GM21717 (cell line): ENCODE data around the gene CLPX.
"Not testable (repeated sequence)": the region's sequence is repeated elsewhere in the genome, so short reads cannot be mapped to it uniquely, and the experiment has no call there.

Experiments
- ATAC-seq: cut with Tn5 transposase; IDR thresholded peaks from one replicate; pipeline ENCODE4 v1.9.1; 2021; ENCODE audit warnings: mild to moderate bottlenecking, moderate library complexity; ENCODE audit not compliant: unreplicated experiment

The CLPX gene

DNA sequence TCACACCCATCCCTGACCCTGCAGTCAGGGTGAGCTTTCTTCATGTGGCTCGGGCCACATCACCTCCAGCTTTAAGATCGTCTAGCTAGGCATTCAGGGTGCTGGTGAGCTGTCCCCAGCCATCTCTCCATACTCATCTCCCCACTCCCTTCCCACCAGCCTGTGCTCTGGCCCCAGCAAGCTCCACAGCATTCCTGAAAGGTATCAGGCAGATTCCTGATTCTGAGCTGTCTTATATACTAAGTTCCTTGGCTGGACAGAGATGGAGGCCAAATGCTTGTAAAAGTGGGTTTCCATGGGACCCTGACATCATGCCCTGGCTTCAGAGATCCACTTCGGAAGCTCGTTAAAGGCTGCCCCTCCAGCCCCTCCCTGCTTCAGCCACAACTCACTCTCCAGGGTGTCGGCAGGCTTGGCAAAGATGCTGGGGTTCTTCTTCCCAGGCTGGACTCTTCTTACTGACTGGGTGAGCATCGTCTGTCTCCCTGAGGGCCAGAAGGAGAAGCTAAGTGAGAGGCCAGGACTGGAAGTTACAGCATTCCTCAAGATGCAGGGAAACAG lies 22.2 kb upstream of the CLPX start:
- ATAC-seq, result no peak

DNA sequence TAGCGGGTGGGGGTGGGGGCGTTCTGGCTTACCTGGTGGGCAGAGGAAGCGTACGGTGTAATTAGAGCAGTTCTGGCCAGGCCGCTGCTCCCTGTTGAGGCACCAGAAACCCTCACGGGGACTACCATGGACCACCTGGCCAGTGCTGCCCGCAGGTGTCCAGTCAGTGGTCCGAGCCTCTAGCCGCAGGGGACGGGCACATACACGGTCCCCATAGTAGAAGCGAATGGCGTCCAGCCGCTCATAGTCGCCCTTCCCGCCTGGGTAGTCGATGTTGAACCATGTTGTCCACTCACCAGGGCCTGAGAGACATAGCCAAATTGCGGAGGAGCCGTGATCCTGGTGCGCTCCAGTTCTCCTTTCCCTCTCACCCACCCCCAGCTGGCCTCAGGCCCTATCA lies 21.6 kb upstream of the CLPX start:
- ATAC-seq, result no peak

DNA sequence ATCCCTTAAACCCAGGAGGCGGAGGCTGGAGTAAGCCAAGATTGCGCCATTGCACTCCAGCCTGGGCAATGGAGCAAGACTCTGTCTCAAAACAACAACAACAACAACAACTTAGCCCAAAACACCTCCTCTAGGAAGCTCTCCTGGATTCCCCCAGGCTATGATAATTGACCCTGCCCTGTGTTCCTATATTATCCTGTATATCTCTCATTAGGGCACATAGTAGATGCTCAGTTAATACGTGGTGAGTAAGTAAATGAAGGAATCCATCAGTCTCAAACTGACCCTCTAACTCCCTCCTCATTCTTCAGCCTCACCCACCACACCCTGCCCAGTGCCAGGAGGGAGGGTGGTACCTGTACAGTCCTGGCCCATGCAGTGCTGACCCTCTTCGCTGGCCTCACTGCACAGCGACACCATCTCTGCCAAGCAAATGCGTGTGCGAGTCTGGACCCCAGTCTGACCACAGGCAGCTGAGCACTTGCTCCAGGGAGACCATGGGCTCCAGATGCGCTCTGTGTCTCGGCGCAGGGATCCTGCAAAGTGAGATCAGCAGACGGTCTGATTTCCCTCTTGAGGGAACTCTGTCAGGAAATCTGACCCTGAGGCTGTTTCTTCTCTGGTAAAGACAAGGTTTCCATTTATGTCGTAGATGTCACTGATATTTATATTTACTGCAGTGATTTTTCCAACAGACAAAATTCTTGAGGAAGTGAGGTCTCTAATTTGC lies 20.0 kb upstream of the CLPX start:
- no peak for ATAC-seq

DNA sequence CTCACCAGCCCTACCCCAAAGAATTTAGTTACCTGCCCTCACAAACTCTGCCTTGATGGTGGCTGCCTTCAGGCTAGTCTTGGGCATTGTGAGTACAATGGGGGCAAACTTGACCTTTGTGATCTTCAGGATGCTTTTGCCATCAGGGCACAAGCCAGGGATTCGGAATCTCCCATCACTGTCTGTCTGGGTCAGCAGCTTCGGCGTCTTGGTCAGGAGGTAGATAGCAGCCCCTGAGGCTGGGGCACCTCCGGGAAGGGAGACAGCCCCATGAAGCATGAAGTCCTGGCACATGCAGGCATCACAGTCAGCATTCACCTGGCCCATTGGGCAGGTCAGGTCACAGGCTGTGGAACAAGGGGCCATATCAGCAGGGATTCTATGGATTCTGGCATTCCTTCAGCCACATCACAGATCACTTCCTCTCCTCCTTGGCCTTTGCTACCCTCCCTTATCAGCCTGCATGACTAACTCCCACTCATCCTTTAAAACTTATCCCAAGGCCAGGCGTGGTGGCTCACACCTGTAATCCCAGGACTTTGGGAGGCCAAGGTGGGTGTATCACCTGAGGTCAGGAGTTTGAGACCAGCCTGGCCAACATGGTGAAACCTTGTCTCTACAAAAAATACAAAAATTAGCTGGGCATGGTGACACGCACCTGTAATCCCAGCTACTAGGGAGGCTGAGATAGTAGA lies 19.2 kb upstream of the CLPX start:
- no peak for ATAC-seq

DNA sequence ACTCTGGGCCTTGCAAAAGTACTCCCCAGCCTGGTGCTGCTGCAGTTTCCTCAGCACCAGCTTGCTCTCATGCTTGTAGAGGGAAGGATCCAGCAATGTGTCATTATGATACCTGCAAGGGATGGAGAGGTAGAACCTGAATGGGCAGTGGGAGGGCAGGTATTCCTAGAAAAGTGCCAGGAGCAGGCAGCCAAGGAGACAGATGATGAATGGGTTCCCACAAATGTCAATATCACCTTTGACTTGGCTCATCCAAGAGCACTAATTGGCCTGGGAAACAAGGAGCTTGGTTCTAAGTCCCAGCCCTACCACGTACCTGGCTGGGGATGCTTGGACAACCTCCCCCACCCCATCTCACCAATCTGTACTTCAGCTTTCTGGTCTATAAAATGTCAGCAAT lies 16.8 kb upstream of the CLPX start:
- ATAC-seq, result no peak

DNA sequence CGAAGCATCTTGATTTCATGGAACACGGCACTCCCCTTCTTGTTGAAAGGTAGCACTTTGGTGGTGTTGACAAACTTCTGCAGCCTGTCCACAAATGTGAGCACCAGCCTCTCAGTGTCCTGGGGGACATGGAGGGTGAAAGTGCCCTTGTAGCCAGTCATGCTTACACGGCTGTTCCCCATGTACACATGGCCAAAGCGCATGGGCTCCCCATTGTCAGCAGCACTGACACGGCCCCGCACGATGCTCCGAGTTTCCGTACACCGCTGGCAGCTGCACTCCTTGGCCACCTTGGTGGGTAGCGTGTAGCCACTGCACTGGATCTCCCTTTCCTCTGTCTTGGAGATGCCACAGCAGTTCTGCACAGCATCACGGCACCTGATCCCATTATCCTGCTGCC lies 13.4 kb upstream of the CLPX start:
- no peak for ATAC-seq

DNA sequence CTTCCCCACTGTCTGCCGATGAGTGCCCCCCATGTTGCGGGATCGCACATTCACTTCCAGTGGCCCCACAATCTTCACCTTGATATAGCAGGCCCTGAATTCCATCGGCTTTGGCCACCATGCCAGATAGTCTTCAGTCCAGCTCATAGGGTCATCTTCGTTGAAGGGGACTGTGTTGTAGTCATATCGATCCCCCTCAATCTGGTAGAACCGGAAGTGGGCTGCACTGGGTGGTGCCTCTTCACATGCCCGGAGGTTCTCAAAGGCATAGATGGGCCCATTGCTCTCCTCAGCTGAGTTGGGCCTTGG lies 12.1 kb upstream of the CLPX start:
- ATAC-seq, result no peak

DNA sequence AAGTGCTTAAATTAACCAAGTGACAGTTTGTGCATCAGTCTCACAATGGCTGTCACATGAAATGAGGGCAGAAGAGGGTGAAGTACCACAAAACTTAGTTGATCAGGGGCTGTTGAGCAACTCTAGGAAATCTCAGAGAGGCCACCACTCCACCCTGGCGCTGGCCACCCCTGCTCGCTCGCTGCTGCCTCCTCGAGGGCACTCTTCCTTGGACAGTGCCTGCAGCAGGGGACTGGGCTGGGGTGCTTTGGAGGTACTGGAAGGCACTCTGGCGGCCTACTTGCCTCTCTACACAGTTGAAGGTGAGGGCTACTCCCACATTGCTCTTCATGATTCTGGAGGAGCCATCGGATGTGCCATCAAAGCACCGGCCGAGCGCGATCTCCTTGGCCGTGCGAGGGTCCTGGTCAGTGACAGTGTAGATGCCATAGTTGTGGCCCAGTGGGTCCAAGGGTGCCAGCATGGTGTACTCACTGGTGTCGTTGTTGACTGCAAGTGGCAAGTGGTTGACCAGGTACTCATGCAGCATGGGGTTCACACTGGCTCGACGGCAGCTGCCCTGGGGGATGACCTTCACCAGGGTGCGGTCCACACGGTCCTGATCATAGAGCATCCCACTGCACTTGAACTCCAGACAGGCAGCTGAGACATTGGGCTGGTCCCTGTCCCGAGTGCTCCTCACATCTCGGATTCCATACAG lies 11.6 kb upstream of the CLPX start:
- ATAC-seq, result no peak

DNA sequence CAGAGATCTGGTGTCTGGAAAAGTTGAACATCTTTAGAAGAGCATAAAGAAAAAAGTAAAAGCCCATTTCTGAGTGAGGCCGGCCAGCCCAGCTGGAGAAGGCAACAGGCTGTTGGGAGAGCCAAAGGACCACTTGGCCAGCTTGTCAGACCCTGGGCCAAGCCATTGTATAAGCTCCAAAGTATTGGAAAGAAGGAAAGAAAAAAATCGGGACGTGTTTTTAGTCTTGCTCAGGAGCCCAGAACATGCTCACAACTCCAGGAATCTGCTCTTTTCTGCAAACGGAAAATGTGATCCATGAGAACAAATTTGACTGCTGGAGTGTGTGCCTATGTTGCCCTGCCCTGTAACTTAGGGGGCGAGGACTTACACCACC lies 10.4 kb upstream of the CLPX start:
- no peak for ATAC-seq

DNA sequence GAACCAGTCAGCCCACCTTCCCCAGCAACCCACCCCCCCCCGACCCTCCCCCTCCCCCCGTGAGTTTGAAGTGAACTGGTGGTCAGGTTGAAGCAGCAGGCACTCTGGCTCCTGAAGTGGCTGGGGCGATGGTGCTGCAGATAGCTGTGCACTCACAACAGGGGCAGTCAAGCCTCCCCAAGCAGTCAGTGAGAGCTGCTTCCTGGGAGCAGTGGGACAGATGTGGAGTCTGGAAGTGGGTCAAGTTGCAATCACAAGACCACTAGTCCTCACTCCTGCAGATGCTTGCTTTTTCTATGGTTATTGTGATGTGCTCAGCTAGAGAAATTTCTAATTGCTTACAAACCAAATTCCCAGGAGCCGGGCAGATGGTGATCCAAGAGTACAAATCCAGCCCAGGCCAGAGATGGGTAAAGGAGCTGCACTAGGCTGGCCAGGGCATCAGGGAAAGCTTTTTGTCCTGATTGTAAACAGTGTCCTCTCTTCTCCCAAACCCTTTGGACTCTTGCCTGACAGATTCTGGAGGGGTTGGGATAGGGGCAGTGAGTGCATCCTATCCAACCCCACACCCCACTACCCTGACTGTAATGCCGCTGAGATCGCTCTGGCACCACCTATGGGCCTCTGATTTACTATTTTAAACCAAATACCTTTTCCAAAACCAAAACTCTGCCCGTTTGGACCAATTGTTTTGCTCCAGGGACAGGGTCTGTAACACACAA lies 9.8 kb upstream of the CLPX start:
- no peak for ATAC-seq

DNA sequence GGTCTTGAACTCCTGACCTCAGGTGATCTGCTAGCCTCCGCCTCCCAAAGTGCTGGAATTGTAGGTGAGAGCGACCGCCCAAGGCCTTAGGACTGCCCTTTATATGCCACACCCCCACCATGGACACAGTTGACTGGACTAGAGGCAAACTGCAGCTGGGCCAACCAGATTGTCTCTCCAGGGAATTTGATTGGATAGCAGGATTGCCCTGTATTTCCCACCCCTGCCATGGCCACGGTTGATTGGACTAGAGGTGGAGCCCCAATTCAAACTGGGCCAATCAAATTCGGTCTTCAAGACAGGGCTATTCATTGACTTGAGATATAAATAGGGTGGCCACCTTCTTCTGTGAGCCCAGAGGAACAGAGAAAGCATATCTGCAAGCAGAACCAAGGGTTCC lies 6.9 kb upstream of the CLPX start:
- ATAC-seq, result no peak

DNA sequence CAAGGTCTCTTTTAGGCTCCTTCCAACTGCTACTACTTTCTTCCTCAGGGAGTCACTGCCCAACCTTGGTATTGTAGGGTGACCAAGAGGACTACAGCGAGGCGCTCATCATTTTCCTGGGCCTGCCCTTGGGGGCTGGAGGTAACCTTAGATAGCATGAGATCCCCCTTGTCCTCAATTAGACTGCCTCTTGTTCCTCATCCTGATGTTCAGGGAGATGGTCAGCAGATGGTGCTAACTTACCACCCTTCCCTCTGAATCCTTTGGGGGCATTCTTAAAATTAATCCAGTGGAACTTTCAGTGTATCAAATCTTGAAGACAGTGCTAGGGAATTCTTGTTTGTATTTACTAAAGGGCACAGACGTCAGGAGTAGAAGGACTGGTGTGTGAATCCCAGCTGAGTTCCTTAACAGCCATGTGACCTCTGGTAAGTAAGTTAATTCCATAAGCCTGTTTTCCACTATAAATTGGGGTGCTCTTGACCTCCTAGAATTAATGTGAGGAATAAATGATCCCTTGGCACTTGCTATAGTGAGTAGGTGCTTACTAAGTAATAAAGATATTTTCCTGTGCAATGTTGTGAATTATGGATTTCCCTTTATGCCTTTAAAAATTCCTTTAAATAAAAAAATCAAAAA lies 4.1 kb upstream of the CLPX start:
- no peak for ATAC-seq

DNA sequence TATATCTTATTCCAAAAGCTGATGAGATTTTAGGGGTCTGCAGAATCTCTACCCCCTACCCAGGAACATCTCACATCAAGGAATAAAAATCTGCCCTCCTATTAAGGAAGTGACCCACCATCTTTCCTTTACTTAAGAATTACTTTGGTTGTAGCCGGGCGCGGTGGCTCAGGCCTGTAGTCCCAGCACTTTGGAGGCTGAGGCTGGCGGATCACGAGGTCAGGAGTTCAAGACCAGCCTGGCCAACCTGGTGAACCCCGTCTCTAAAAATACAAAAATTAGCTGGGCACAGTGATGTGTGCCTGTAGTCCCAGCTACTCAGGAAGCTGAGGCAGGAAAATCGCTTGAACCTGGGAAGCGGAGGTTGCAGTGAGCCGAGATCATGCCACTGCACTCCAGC lies 3.3 kb upstream of the CLPX start:
- not testable (repeated sequence) for ATAC-seq

DNA sequence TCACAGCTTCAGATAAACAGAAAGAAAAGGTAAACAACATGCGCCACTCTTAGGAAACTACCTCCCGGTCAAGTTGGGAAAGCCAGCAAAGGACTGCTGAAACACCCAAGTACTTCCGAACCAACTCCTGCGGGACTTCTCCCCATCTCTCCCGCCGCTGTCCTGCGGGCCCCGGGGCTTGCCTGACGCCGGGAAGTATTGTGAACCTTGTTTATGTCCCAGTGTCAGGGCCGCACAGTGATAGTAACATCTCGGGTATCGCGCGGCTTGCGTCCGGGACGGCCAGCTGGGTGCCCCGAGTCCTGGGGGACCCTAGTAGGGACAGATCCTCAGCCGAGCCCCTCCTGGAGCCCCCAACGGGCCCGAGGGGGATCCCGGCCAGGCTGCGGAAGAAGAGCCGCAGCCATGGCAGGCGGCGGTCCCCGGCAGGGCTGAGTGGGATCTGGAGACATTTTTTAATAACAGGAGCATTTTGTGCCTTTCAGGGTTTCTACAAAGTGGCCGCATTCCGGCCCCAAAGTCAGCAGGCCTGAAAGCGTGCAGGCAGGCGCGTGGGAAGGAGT lies 756 bp downstream of the CLPX start:
- ATAC-seq, result peak; percentile 33

DNA sequence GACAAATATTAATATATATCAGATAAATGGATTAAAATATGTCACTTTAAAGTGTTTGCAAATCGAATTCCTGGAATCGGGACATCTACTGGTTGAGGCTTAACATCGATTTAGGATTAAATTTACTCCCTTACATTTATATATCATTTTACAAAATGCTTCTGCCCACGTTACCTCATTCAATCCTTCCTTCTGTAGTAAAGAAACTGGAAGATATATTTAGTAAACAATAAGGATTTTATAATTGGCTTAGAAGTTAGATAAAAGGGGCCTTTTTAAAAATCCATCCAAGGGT lies 1.3 kb downstream of the CLPX start:
- ATAC-seq, result no peak

DNA sequence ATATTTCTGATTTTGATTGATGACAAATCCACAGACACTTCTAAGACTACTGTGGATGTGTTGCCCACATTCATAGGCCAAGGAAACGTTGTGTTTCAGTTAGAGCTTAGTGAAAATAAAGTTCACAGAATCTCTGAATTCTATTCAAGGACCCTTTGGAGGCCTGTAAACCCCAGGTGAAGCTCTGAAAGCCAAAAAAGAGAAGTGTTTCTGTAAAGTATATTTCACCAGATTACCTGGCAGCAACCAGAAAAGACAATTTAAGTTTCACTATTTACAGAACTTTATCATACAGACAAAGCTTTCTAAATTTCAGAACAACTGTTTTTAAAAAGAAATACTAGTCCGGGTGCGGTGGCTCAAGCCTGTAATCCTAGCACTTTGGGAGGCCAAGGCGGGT lies 2.6 kb downstream of the CLPX start:
- ATAC-seq, result no peak

DNA sequence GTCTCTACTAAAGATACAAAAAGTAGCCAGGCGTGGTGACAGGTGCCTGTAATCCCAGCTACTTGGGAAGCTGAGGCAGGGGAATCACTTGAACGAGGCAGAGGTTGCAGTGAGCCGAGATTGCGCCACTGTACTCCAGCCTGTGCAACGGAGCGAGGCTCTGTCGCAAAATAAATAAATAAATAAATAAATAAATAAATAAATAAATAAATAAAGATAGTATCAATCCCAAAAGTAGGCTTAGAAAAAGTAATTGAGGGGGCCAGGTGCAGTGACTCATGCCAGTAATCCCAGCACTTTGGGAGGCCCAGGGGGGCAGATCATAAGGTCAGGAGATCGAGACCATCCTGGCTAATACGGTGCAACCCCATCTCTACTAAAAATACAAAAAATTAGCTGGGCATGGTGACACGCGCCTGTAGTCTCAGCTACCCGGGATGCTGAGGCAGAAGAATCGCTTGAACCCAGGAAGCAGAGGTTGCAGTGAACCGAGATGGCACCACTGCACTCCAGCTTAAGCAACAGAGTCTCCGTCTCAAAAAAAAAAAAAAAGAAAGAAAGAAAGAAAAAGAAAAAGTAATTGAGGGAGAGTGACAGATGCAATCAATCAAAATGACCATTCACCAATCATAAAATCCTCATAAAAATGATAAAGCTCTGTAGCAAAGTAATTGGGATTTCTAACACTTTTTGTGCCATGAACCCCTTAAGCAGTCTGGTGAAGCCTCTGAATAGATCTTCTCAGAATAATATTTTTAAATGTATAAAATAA lies 3.4 kb downstream of the CLPX start:
- not testable (repeated sequence) for ATAC-seq

DNA sequence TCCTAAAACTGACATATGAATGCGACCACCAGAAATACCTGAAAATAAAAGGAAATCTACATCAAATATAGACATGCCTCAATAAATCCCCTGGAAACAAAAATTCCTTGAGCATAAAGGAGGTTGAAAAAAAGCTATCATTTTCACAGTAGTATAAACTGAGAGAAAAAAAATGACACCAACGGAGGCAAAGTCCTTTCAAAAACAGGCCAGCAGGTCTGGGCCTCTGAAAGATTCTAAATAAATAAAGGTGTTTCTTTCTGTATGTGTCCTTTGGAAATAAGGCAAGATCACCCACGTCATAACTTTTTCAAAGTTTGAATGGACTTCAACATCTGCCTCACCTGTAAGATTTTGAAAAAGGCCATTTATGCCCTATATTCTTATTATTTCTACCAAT lies 5.0 kb downstream of the CLPX start:
- no peak for ATAC-seq

DNA sequence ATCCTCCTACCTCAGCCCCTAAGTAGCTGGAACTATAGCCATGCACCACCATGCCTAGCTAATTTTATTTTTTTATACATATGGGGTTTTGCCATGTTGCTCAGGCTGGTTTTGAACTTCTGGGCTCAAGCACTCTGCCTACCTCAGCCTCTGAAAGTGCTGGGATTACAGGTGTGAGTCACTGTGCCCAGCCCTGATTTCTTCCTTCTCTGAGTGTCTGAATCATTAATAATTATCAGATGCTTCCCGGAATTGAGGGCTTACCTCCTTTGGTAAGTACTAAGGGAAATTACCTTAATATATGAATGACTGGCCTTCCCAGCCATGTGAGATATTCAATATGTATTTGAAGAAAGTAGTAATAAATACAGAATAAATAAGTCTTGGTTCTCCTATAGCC lies 7.2 kb downstream of the CLPX start:
- ATAC-seq, result no peak

DNA sequence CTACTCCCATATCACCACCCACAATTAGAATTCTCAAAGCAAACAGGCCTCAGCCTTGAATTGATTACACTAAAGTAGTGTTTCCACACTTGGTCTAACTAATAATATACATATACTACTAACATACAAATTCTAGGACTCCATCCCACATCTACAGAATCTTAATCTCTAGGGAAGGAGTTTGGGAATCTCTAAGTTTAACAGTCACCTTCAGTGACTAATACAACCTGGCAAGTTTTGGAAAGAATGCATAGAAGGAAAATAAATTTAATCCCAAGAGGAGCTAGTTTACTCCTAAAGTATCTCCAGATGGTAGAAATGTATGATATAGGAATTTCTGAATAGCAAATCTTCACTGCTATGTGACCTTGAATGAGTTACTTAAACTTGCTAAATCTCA lies 9.1 kb downstream of the CLPX start:
- no peak for ATAC-seq
